ENCODE results near the gene CYP46A1.

The CYP46A1 gene

GRCh38 chr14:99749763-99750715 lies 65.9 kb downstream of the CYP46A1 start:
- Histone ChIP-seq H3K9ac (ENCODE audit: low read length) (no peak overlapping the region), H3K9me3 (ENCODE audit: control insufficient read depth, insufficient read depth, low read depth, low read length) (no peaks in the 10 kb centered on the region), H3K4me3 (ENCODE audit: low read depth, low read length) (no peak overlapping the region), H3K4me1 (ENCODE audit: control insufficient read depth, insufficient read depth, low read length) (peaks cover 37% of the 10 kb centered on the region), H3K27ac (ENCODE audit: low read depth, low read length) (no peak overlapping the region), H3K36me3 (ENCODE audit: control insufficient read depth, insufficient read depth, low read length) (no peaks in the 10 kb centered on the region), H3K27me3 (ENCODE audit: control insufficient read depth, insufficient read depth, low read length) (no peaks in the 10 kb centered on the region)

- peaks cover 28% of the 10 kb centered on the region for H3K4me1 ChIP-seq (ENCODE audit: control insufficient read depth, insufficient read depth, low read length)
- no peak overlapping the region for H3K4me3 ChIP-seq (ENCODE audit: low read depth, low read length)
- no peaks in the 10 kb centered on the region for H3K36me3 ChIP-seq (ENCODE audit: control insufficient read depth, insufficient read depth, low read length)
- no peaks in the 10 kb centered on the region for H3K9me3 ChIP-seq (ENCODE audit: control insufficient read depth, insufficient read depth, low read depth, low read length)
- H3K27me3 ChIP-seq (ENCODE audit: control insufficient read depth, insufficient read depth, low read length) = no peaks in the 10 kb centered on the region
- H3K9ac ChIP-seq (ENCODE audit: low read length) = no peak overlapping the region
- no peak overlapping the region for H3K27ac ChIP-seq (ENCODE audit: low read depth, low read length)
Observed at GRCh38 chr14:99750746-99751450, 66.8 kb downstream of the CYP46A1 start.

DNA sequence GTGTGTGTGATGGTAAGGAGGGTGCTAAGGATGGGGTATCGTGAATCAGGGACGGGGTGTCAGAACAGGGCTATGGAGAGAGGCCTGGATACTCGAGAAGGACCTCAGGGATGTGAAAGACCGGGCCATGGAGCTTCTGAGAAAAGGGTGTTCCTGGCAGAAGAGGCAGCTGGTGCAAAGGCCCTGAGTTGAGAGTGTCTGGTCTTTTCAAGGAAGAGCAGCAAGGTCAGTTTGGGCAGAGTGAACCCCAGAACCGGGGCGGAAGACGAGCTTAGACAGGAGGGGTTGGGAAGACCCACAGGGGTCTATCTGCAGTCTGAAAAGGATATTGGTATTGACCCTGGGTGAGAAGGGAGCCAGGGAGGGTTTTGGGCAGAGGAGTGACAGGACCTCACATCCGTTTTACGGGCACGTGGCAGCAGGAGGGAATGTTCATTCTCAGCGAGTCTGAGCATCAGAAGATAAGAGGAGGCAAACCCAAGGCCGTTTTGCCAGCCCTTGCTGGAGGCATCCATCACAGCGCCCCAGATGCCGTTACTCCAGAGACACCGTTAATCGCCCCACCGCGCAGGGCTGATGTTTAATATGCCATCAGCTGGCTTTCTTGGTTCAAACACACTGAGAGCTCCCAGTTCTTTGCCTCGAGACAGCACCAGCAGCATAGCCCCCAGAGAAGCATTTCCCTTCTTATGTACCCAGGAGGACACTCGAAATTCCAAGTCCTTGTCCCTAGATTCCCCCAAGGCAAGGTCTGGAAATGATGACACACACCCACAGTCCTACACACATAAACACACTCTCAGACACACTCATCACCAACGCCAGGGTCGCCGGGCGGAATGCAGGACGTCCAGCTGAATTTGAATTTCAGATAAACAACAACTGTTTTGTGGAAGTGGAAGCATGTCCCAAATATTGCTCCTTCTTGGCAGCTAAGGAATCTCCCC lies 67.7 kb downstream of the CYP46A1 start:
- H3K27me3 ChIP-seq (ENCODE audit: control insufficient read depth, insufficient read depth, low read length) = no peaks in the 10 kb centered on the region
- no peaks in the 10 kb centered on the region for H3K9me3 ChIP-seq (ENCODE audit: control insufficient read depth, insufficient read depth, low read depth, low read length)
- no peaks in the 10 kb centered on the region for H3K36me3 ChIP-seq (ENCODE audit: control insufficient read depth, insufficient read depth, low read length)
- no peak overlapping the region for H3K9ac ChIP-seq (ENCODE audit: low read length)
- H3K4me3 ChIP-seq (ENCODE audit: low read depth, low read length) = no peak overlapping the region
- H3K27ac ChIP-seq (ENCODE audit: low read depth, low read length) = no peak overlapping the region
- peaks cover 19% of the 10 kb centered on the region for H3K4me1 ChIP-seq (ENCODE audit: control insufficient read depth, insufficient read depth, low read length)

- H3K27me3 ChIP-seq (ENCODE audit: control insufficient read depth, insufficient read depth, low read length) = no peaks in the 10 kb centered on the region
- H3K36me3 ChIP-seq (ENCODE audit: control insufficient read depth, insufficient read depth, low read length) = no peaks in the 10 kb centered on the region
- no peaks in the 10 kb centered on the region for H3K9me3 ChIP-seq (ENCODE audit: control insufficient read depth, insufficient read depth, low read depth, low read length)
- no peak overlapping the region for H3K9ac ChIP-seq (ENCODE audit: low read length)
- peaks cover 19% of the 10 kb centered on the region for H3K4me1 ChIP-seq (ENCODE audit: control insufficient read depth, insufficient read depth, low read length)
- no peak overlapping the region for H3K4me3 ChIP-seq (ENCODE audit: low read depth, low read length)
- no peak overlapping the region for H3K27ac ChIP-seq (ENCODE audit: low read depth, low read length)
Observed at GRCh38 chr14:99752486-99753121, 68.5 kb downstream of the CYP46A1 start.

GRCh38 chr14:99753225-99754140 lies 69.4 kb downstream of the CYP46A1 start:
- H3K36me3 ChIP-seq (ENCODE audit: control insufficient read depth, insufficient read depth, low read length) = no peaks in the 10 kb centered on the region
- H3K27ac ChIP-seq (ENCODE audit: low read depth, low read length) = no peak overlapping the region
- no peak overlapping the region for H3K9ac ChIP-seq (ENCODE audit: low read length)
- no peak overlapping the region for H3K4me3 ChIP-seq (ENCODE audit: low read depth, low read length)
- H3K27me3 ChIP-seq (ENCODE audit: control insufficient read depth, insufficient read depth, low read length) = no peaks in the 10 kb centered on the region
- H3K9me3 ChIP-seq (ENCODE audit: control insufficient read depth, insufficient read depth, low read depth, low read length) = no peaks in the 10 kb centered on the region
- peaks cover 26% of the 10 kb centered on the region for H3K4me1 ChIP-seq (ENCODE audit: control insufficient read depth, insufficient read depth, low read length)

DNA sequence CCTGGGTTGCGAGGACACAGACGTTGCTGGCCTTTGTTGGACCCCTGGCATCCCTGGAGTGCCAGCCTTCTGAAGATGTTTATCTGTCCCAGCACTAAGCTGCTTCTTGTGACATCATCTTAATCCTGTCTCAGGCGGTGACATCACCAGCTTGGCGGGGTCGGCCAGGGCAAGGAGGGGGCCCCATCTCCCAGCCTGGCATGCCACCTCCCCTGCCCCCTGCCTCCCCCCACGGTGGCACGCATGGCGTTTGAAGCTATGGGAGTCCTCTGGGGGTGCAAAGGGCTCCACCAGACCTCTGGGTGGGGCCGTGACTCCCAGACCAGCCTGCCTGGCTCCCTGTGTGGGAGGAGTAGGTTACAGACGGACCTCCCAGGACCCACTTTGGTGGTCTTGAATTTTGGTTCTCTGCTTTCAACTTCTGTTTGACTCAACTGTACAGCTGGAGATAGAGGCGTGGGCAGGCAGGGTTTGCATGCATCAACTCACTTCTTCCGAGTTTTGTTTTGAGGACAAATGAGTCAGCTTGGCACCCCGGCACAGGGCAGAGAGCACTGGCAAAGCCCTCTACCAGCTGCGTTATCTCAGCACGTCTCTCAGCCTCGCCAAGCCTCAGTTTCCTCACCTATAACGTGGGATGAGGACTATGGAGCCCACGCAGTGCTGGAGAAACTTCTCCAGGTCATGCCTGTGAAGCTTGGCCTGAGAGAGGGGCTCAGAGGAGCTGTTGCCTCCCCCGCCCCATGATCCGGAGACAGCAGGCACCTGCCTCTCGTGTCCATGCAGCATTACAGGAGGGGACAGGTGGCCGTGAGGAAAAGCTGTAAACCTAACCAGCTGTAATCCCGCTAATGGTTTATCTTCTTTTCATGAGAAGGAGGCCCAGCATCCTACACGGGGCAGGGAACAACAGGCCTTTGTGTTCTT lies 70.3 kb downstream of the CYP46A1 start:
- Histone ChIP-seq H3K4me1 (ENCODE audit: control insufficient read depth, insufficient read depth, low read length) (peaks cover 35% of the 10 kb centered on the region), H3K27me3 (ENCODE audit: control insufficient read depth, insufficient read depth, low read length) (no peaks in the 10 kb centered on the region), H3K4me3 (ENCODE audit: low read depth, low read length) (no peak overlapping the region), H3K9ac (ENCODE audit: low read length) (no peak overlapping the region), H3K27ac (ENCODE audit: low read depth, low read length) (no peak overlapping the region), H3K9me3 (ENCODE audit: control insufficient read depth, insufficient read depth, low read depth, low read length) (no peaks in the 10 kb centered on the region), H3K36me3 (ENCODE audit: control insufficient read depth, insufficient read depth, low read length) (no peaks in the 10 kb centered on the region)

DNA sequence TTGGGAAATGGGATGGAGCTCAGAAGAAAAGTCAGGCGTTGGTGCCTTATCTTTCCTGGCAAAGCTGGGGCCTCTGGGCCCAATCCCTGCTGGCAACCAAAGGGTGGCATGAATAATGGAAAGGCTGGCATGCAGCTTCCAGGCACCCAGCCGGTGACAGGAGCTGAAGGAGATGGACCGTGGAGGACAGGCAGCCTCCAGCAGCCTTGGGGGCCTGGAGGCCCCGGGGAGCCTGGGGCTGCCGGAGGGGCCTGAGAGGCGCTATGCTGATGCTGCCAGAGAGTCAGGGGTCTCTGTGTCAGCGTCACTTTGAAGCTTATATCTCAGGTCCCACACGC lies 70.9 kb downstream of the CYP46A1 start:
- peaks cover 38% of the 10 kb centered on the region for H3K4me1 ChIP-seq (ENCODE audit: control insufficient read depth, insufficient read depth, low read length)
- H3K27ac ChIP-seq (ENCODE audit: low read depth, low read length) = no peak overlapping the region
- H3K9me3 ChIP-seq (ENCODE audit: control insufficient read depth, insufficient read depth, low read depth, low read length) = no peaks in the 10 kb centered on the region
- no peak overlapping the region for H3K4me3 ChIP-seq (ENCODE audit: low read depth, low read length)
- no peaks in the 10 kb centered on the region for H3K36me3 ChIP-seq (ENCODE audit: control insufficient read depth, insufficient read depth, low read length)
- H3K9ac ChIP-seq (ENCODE audit: low read length) = no peak overlapping the region
- no peaks in the 10 kb centered on the region for H3K27me3 ChIP-seq (ENCODE audit: control insufficient read depth, insufficient read depth, low read length)

DNA sequence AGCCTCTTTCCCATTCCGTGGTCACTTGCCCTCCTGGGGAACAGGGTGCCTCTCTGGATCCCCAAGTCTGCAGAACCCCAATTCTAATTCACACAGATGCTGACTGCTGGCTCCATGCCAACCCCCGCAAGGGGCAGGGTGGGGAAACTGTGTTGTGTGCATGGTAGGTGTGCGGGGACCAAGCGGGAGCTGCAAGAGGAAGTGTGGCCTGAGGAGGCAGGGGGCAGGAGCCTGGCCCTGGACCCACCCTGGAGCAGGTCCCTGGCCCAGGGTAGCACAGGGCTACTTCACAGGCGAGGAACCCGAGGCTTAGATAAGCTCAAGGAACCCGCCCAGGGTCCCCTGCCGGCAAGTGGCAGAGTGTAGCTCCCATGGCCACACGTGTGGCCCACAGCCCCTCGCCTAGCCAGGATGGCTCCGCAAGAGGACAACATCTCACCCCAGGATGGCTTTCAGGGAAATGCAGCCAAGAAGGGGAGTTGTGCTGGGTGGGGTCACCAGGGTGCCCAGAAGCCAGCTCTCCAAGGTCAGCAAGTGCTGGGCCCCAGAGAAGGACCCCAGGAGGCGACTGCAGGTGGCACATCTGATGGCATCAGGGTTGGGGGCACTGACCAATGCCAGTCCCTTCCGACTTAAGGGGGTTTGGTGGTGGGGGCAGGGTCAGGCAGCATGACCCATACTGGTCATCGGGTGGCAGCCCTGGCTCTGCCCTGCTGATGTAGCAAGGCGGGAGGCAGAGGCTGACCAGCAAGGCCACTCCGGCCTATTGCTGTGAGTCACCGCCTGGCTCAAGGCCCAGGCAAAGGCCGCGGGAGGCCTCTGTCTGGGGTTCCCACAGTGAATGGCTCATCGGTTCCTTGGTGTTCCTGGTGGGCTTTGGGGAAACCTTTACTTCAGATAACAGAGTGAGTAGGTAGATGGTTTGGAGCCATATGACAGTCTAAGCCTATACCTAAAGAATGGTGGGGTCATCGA lies 71.8 kb downstream of the CYP46A1 start:
- Histone ChIP-seq H3K36me3 (ENCODE audit: control insufficient read depth, insufficient read depth, low read length) (no peaks in the 10 kb centered on the region), H3K4me3 (ENCODE audit: low read depth, low read length) (no peak overlapping the region), H3K27me3 (ENCODE audit: control insufficient read depth, insufficient read depth, low read length) (no peaks in the 10 kb centered on the region), H3K9me3 (ENCODE audit: control insufficient read depth, insufficient read depth, low read depth, low read length) (no peaks in the 10 kb centered on the region), H3K9ac (ENCODE audit: low read length) (no peak overlapping the region), H3K4me1 (ENCODE audit: control insufficient read depth, insufficient read depth, low read length) (peaks cover 46% of the 10 kb centered on the region), H3K27ac (ENCODE audit: low read depth, low read length) (no peak overlapping the region)
